ENCODE measurements around the gene HOXA6. TPM values are rescaled to one million over a fixed set of nuclear protein-coding genes. Genes with fewer than 3 reads are reported as not detected.

HOXA6 gene
- total and polyA plus RNA-seq, 2 of the 4 experiments (the other 2 are of a cell fraction), result 1.4 to 1.8 TPM

GRCh38 chr7:27112955-27113949 lies 34.3 kb downstream of the HOXA6 start:
- peak overlapping the region; percentile 95 for H3K14ac ChIP-seq (replicated peaks; ENCODE audit: low read depth, low read length)
- H3K27ac ChIP-seq (ENCODE audit: insufficient read depth, low read length), result peak overlapping the region; percentile 99
- peak overlapping the region; percentile 96 for H3K23ac ChIP-seq (ENCODE audit: low read depth, low read length)
- in situ Hi-C loops (cut with MboI; ENCODE audit: low sequenced_read_pairs) (no loop called here), intact Hi-C loops (cut with micrococcal nuclease) (no loop called here), dilution Hi-C loops (cut with HindIII; ENCODE audit: low sequenced_read_pairs, unreplicated experiment) (no loop called here)
- POLR2A ChIA-PET (ENCODE audit: unreplicated experiment), result interaction anchor here (0.7 kb wide), 2 partner anchors 15 to 28 kb away, joined by 3 to 5 read pairs; no protein-coding TSS in a partner anchor
- no TSS peak for BruUV-seq (replicated peaks)
- DNase-seq, result peak; percentile 95
- peak overlapping the region; percentile 95 for H3K9ac ChIP-seq (ENCODE audit: low read depth, low read length)
- H4K91ac ChIP-seq (ENCODE audit: insufficient read depth, low read depth, low read length), result peak overlapping the region; percentile 85
- peak overlapping the region; percentile 92 for H4K5ac ChIP-seq (ENCODE audit: low read depth, low read length)
- peak overlapping the region; percentile 91 for H3K18ac ChIP-seq (ENCODE audit: low read depth, low read length)
- no peaks in the 10 kb centered on the region for H3K9me3 ChIP-seq (ENCODE audit: control insufficient read depth, insufficient read depth, low read length)
- peaks cover 13% of the 10 kb centered on the region; the same call in 1 of the 2 replicates for H3K9me1 ChIP-seq (ENCODE audit: insufficient read depth, low read length)
- H2BK20ac ChIP-seq (ENCODE audit: low read depth, low read length), result peak overlapping the region; percentile 73
- peak overlapping the region; percentile 93 for H3K4ac ChIP-seq (ENCODE audit: low read depth, low read length)
- H2BK15ac ChIP-seq (ENCODE audit: low read depth, low read length), result peak overlapping the region; percentile 66; the same call in 2 of the 3 replicates
- peaks cover 0 to 34% of the 10 kb centered on the region in 2 experiments; a peak in 2 of 4 replicates for H3K79me1 ChIP-seq (ENCODE audit: low read depth in 1 of 2, low read length in 2 of 2)
- H3K36me3 ChIP-seq (ENCODE audit: control insufficient read depth, insufficient read depth, low read length), result peaks cover 17% of the 10 kb centered on the region; the same call in 1 of the 2 replicates
- H4K8ac ChIP-seq (ENCODE audit: low read depth in 2 of 2, low read length in 2 of 2), result peak overlapping the region; percentile 64 to 76
- peaks cover 16% of the 10 kb centered on the region for H4K20me1 ChIP-seq (ENCODE audit: insufficient read depth, low read length)
- no peaks in the 10 kb centered on the region for H3K27me3 ChIP-seq (ENCODE audit: control insufficient read depth, insufficient read depth, low read length)
- peak overlapping the region; percentile 79 for H2AK9ac ChIP-seq (replicated peaks; ENCODE audit: low read depth, low read length, poor library complexity)
- H3K4me1 ChIP-seq (ENCODE audit: control insufficient read depth, insufficient read depth, low read length), result peaks cover 24% of the 10 kb centered on the region
- peak overlapping the region; percentile 69 for H2AFZ ChIP-seq (replicated peaks; ENCODE audit: low read length, poor library complexity)
- H3K56ac ChIP-seq (ENCODE audit: extremely low read depth, insufficient read depth, low read length), result peak overlapping the region; percentile 85
- 1% methylated on average over 15 of the region's 57 CpGs; no CpG with 5 or more reads in 1 of the 2 experiments for WGBS, 2 experiments (ENCODE audit: extremely low coverage in 2 of 2, insufficient read length in 1 of 2)
- CTCF ChIA-PET, result no interaction called here
- peak; percentile 1; the same call in 1 of the 2 replicates for ATAC-seq (ENCODE audit: low read depth)
- TF ChIP-seq FOS (IDR thresholded peaks at IDR 0.05; ENCODE audit: low read depth, low read length) (0 out of 2 replicates have a peak, but pooled peaks have one; percentile 15), CHD1 (IDR thresholded peaks at IDR 0.05; ENCODE audit: low read depth, low read length) (no peak), POLR2A (IDR thresholded peaks at IDR 0.05; ENCODE audit: low read depth, low read length) (peak; percentile 77; the same call in 1 of the 2 replicates), MAZ (IDR thresholded peaks at IDR 0.05; ENCODE audit: borderline replicate concordance, low read depth, low read length) (peak; percentile 67; the same call in 1 of the 2 replicates)
- H2BK5ac ChIP-seq (ENCODE audit: low read depth, low read length, poor library complexity, severe bottlenecking), result peak overlapping the region; percentile 92
- H2AK5ac ChIP-seq (ENCODE audit: low read depth, low read length), result peak overlapping the region; percentile 92
- H3K4me3 ChIP-seq (ENCODE audit: insufficient read depth, low read depth, low read length), result peak overlapping the region; percentile 65
- peak overlapping the region; percentile 93 for H2BK120ac ChIP-seq (ENCODE audit: low read depth, low read length)
- peak overlapping the region; percentile 98 for H3K4me2 ChIP-seq (ENCODE audit: low read depth, low read length)
